CD14-positive monocyte (primary cell): ENCODE measurements around the gene PDPK1. TPM values are rescaled to one million over a fixed set of nuclear protein-coding genes. Genes with fewer than 3 reads are reported as not detected.

ENCODE experiments used
- DNase-seq, 3 donors: peaks; one replicate each; pipeline ENCODE4 v3.0.0-alpha.2; 2011 to 2022
- H2AFZ ChIP-seq: 2 replicates; pipeline ENCODE4 v1.6.0; 2012; ENCODE audit warnings: mild to moderate bottlenecking, low read depth, low read length, inconsistent platforms; ENCODE audit not compliant: insufficient read depth, poor library complexity, severe bottlenecking
- H3K27ac ChIP-seq, 2 donors: 1 replicate in 1 of 2; 2 replicates in 1 of 2; pipeline ENCODE4 v1.5.1; 2012 to 2013; ENCODE audit warnings: low read length in 2 of 2, control low read depth in 1 of 2, inconsistent platforms in 1 of 2, low read depth in 1 of 2, mild to moderate bottlenecking in 1 of 2
- H3K27me3 ChIP-seq, 2 donors: one replicate each; pipeline versions ENCODE4 v1.6.0 to v1.6.1; 2011 to 2013; ENCODE audit warnings: low read length in 2 of 2; ENCODE audit not compliant: control insufficient read depth in 2 of 2, insufficient read depth in 2 of 2
- H3K36me3 ChIP-seq, 2 donors: replicated peaks in 1 of 2; 1 replicate in 1 of 2; 2 replicates in 1 of 2; pipeline versions ENCODE4 v1.5.1 to v1.6.1; 2012 to 2013; ENCODE audit warnings: low read length in 2 of 2, control low read depth in 1 of 2, inconsistent platforms in 1 of 2, mild to moderate bottlenecking in 1 of 2; ENCODE audit not compliant: insufficient read depth in 2 of 2, control insufficient read depth in 1 of 2
- H3K4me1 ChIP-seq, 2 donors: 1 replicate in 1 of 2; 2 replicates in 1 of 2; pipeline versions ENCODE4 v1.5.1 to v1.6.1; 2012 to 2013; ENCODE audit warnings: low read length in 2 of 2, control low read depth in 1 of 2, inconsistent platforms in 1 of 2, mild to moderate bottlenecking in 1 of 2, moderate library complexity in 1 of 2; ENCODE audit not compliant: insufficient read depth in 2 of 2, control insufficient read depth in 1 of 2
- H3K4me2 ChIP-seq: replicated peaks from 2 replicates; pipeline ENCODE3; 2012; ENCODE audit warnings: low read length, moderate library complexity, mild to moderate bottlenecking; ENCODE audit not compliant: poor library complexity, severe bottlenecking; ENCODE audit errors: extremely low read depth
- H3K4me3 ChIP-seq, 3 experiments: fragments of 200-600 bp in 1 of 3; sonication (generic) in 1 of 3; replicated peaks in 1 of 3; 1 replicate in 2 of 3; 2 replicates in 1 of 3; pipeline ENCODE4 v1.5.1; 2011 to 2013; ENCODE audit warnings: low read length in 3 of 3, mild to moderate bottlenecking in 3 of 3, control low read depth in 2 of 3, low read depth in 2 of 3, inconsistent platforms in 1 of 3, moderate library complexity in 1 of 3
- H3K79me2 ChIP-seq: 2 replicates; pipeline ENCODE4 v1.6.0; 2012; ENCODE audit warnings: mild to moderate bottlenecking, control low read depth, inconsistent platforms, low read length, moderate library complexity; ENCODE audit not compliant: insufficient read depth
- H3K9ac ChIP-seq: 2 replicates; pipeline ENCODE4 v1.6.0; 2017; ENCODE audit warnings: low read length, mild to moderate bottlenecking; ENCODE audit not compliant: insufficient read depth, poor library complexity, severe bottlenecking
- H3K9me3 ChIP-seq, 2 donors: replicated peaks in 1 of 2; 1 replicate in 1 of 2; 2 replicates in 1 of 2; pipeline versions ENCODE4 v1.5.1 to v1.6.1; 2012 to 2013; ENCODE audit warnings: low read length in 2 of 2, control low read depth in 1 of 2; ENCODE audit not compliant: control insufficient read depth in 1 of 2, insufficient read depth in 1 of 2
- H4K20me1 ChIP-seq: 2 replicates; pipeline ENCODE4 v1.6.0; 2012; ENCODE audit warnings: mild to moderate bottlenecking, low read length, control low read depth, moderate library complexity; ENCODE audit not compliant: insufficient read depth
- H3K27ac Mint-ChIP-seq, 7 donors: one replicate each; pipeline ENCODE4 v1.8.0; 2020; ENCODE audit warnings: mild to moderate bottlenecking in 7 of 7, mixed read lengths in 7 of 7, moderate library complexity in 6 of 7, inconsistent platforms in 2 of 7
- H3K27me3 Mint-ChIP-seq, 3 donors: one replicate each; pipeline ENCODE4 v1.8.0; 2021 to 2022; ENCODE audit warnings: low read depth in 3 of 3, mild to moderate bottlenecking in 3 of 3, mixed read lengths in 3 of 3, moderate library complexity in 3 of 3, inconsistent platforms in 1 of 3
- H3K36me3 Mint-ChIP-seq, 2 donors: one replicate each; pipeline ENCODE4 v1.8.0; 2020; ENCODE audit warnings: mixed read lengths in 2 of 2, inconsistent platforms in 1 of 2, mild to moderate bottlenecking in 1 of 2
- H3K4me1 Mint-ChIP-seq: one replicate; pipeline ENCODE4 v1.8.0; 2020; ENCODE audit warnings: mild to moderate bottlenecking, mixed read lengths
- H3K4me3 Mint-ChIP-seq, 2 donors: one replicate each; pipeline ENCODE4 v1.8.0; 2020; ENCODE audit warnings: mild to moderate bottlenecking in 2 of 2, mixed read lengths in 2 of 2, moderate library complexity in 1 of 2
- H3K9me3 Mint-ChIP-seq, 7 donors: one replicate each; pipeline ENCODE4 v1.8.0; 2020 to 2022; ENCODE audit warnings: mixed read lengths in 7 of 7, mild to moderate bottlenecking in 6 of 7, moderate library complexity in 6 of 7, inconsistent platforms in 2 of 7
- CTCF ChIP-seq: fragments of 200-600 bp; IDR thresholded peaks from one replicate; pipeline ENCODE4 v1.8.0; 2022; ENCODE audit warnings: antibody characterized with exemption, mild to moderate bottlenecking
- WGBS: methylation state at CpG from one replicate; pipeline ENCODE4 v1.1.5; 2013; ENCODE audit warnings: missing lambda C conversion rate; ENCODE audit not compliant: insufficient coverage; 5-methylcytosine and 5-hydroxymethylcytosine counted together
- intact Hi-C, 2 donors: fragments of 100-400 bp; cut with micrococcal nuclease; formaldehyde crosslinking; loops; one replicate each; pipeline versions ENCODE4 v1.15.0 to v1.15.1; 2023
- polyA plus RNA-seq, 3 donors: library from polyadenylated mRNA; depleted of rRNA in 1 of 3; unstranded in 2 of 3; stranded (reverse) in 1 of 3; fragments of 300-500 nt in 2 of 3; fragments of >200 nt in 1 of 3; fragmentation: Illumina TruSeq in 2 of 3; gene quantifications; 1 replicate in 2 of 3; 2 replicates in 1 of 3; pipeline ENCODE4 v1.2.3, GENCODE V29; 2012 to 2021

PDPK1 gene
- polyA plus RNA-seq, 3 donors, result 35.6 to 45.9 (median 38.6) TPM

GRCh38 chr16:2498531-2499253, 39.1 kb upstream of the PDPK1 start:
- Histone ChIP-seq H3K36me3 (peaks cover 23 to 34% of the 10 kb centered on the region in 2 donors), H3K9ac (no peak overlapping the region), H3K27ac (no peak overlapping the region), H3K4me2 (no peak overlapping the region), H3K27me3 (no peaks in the 10 kb centered on the region), H3K79me2 (peaks cover 10% of the 10 kb centered on the region), H4K20me1 (peaks cover 5% of the 10 kb centered on the region), H2AFZ (no peak overlapping the region), H3K4me3 (no peak overlapping the region), H3K9me3 (no peaks in the 10 kb centered on the region), H3K4me1 (peaks cover 32 to 35% of the 10 kb centered on the region in 2 donors)
- intact Hi-C loops, result no loop called here
- peaks cover 0 to 5% (median 2%) of the 10 kb centered on the region in 7 donors for H3K9me3 Mint-ChIP-seq
- WGBS, result 93% methylated on average over 15 of the region's 15 CpGs
- peaks cover 21% of the 10 kb centered on the region for H3K4me1 Mint-ChIP-seq
- no peak overlapping the region for H3K4me3 Mint-ChIP-seq
- no peak for TF ChIP-seq CTCF
- H3K27me3 Mint-ChIP-seq, result no peaks in the 10 kb centered on the region
- no peak for DNase-seq
- H3K27ac Mint-ChIP-seq, result no peak overlapping the region
- peaks cover 23 to 40% of the 10 kb centered on the region in 2 donors for H3K36me3 Mint-ChIP-seq

- Histone ChIP-seq H3K36me3 (peaks cover 23 to 34% of the 10 kb centered on the region in 2 donors), H3K4me3 (no peak overlapping the region), H3K4me1 (peaks cover 29 to 32% of the 10 kb centered on the region in 2 donors), H4K20me1 (peaks cover 5% of the 10 kb centered on the region), H3K9me3 (no peaks in the 10 kb centered on the region), H3K27ac (no peak overlapping the region), H3K27me3 (no peaks in the 10 kb centered on the region), H3K79me2 (peaks cover 10% of the 10 kb centered on the region), H3K9ac (no peak overlapping the region), H2AFZ (no peak overlapping the region), H3K4me2 (no peak overlapping the region)
- Mint-ChIP-seq H3K36me3 (peaks cover 23 to 40% of the 10 kb centered on the region in 2 donors), H3K4me3 (no peak overlapping the region), H3K27ac (no peak overlapping the region), H3K9me3 (no peaks in the 10 kb centered on the region), H3K27me3 (no peaks in the 10 kb centered on the region), H3K4me1 (peaks cover 18% of the 10 kb centered on the region)
- DNase-seq, result no peak
- no peak for TF ChIP-seq CTCF
- no CpG with 5 or more reads among the region's 6 CpGs for WGBS
- intact Hi-C loops, result no loop called here
Observed at GRCh38 chr16:2499454-2499853, 38.4 kb upstream of the PDPK1 start.
